ENCODE data around the gene EVC2. TPM values are rescaled to one million over a fixed set of nuclear protein-coding genes. Genes with fewer than 3 reads are reported as not detected.

EVC2 gene
- total and polyA plus RNA-seq, 7 experiments from 2014 or later, result 0.09 to 0.98 (median 0.33) TPM; not detected in 1

GRCh38 chr4:5755161-5755560 is 46.8 kb upstream of the EVC2 start:
- no peaks in the 10 kb centered on the region for H3K27me3 ChIP-seq (ENCODE audit: control insufficient read depth in 2 of 2, insufficient read depth in 2 of 2, low read length in 2 of 2)
- H3K27ac ChIP-seq (ENCODE audit: low read depth, low read length), result no peak overlapping the region
- H3K27ac Mint-ChIP-seq, result no peak overlapping the region
- peaks cover 0 to 4% (median 0%) of the 10 kb centered on the region in 5 donors for H3K27me3 Mint-ChIP-seq
- no peaks in the 10 kb centered on the region for H3K9me3 ChIP-seq (ENCODE audit: control insufficient read depth in 2 of 3, low read length in 3 of 3)
- H3K36me3 Mint-ChIP-seq, result no peaks in the 10 kb centered on the region
- no peak for ATAC-seq
- H3K36me3 ChIP-seq (ENCODE audit: control insufficient read depth in 2 of 3, insufficient read depth in 3 of 3, low read length in 3 of 3), result no peaks in the 10 kb centered on the region
- H3K4me3 ChIP-seq (ENCODE audit: low read length), result no peak overlapping the region
- H3K9me3 Mint-ChIP-seq, result peaks cover 0 to 7% (median under 1%) of the 10 kb centered on the region in 11 donors
- ChIA-PET CTCF (no interaction called here), POLR2A (no interaction called here)
- intact Hi-C loops (cut with micrococcal nuclease), result no loop called here
- no peak overlapping the region for H3K4me3 Mint-ChIP-seq
- peaks cover 0 to 6% (median 0%) of the 10 kb centered on the region in 7 donors for H3K4me1 Mint-ChIP-seq
- no peak for DNase-seq
- H3K4me1 ChIP-seq (ENCODE audit: control insufficient read depth in 2 of 2, insufficient read depth in 2 of 2, low read length in 2 of 2), result no peaks in the 10 kb centered on the region

DNA sequence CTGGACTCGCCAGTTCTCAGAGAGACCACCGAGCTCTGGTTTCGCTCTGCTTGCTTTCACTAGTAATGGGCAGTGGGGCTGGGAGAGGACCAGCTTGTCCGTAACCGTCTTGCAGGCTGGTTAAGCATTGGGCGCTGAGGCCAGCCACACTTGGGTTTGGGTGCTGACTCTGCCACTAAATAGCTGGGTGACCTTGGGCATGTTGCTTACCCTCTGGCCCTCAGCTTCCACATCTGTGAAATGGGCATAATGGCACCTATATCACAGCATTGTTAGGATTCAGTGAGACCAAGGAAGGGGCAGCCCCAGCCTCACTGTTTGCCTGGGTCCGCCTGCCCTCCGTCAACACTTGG is 46.1 kb upstream of the EVC2 start:
- H3K9me3 Mint-ChIP-seq, result peaks cover 0 to 3% (median 0%) of the 10 kb centered on the region in 11 donors
- intact Hi-C loops (cut with micrococcal nuclease), result no loop called here
- peaks cover 0 to 6% (median 0%) of the 10 kb centered on the region in 7 donors for H3K4me1 Mint-ChIP-seq
- H3K27ac Mint-ChIP-seq, result no peak overlapping the region
- Histone ChIP-seq H3K4me3 (ENCODE audit: low read length) (no peak overlapping the region), H3K4me1 (ENCODE audit: control insufficient read depth in 2 of 2, insufficient read depth in 2 of 2, low read length in 2 of 2) (no peaks in the 10 kb centered on the region), H3K27me3 (ENCODE audit: control insufficient read depth in 2 of 2, insufficient read depth in 2 of 2, low read length in 2 of 2) (no peaks in the 10 kb centered on the region), H3K36me3 (ENCODE audit: control insufficient read depth in 2 of 3, insufficient read depth in 3 of 3, low read length in 3 of 3) (no peaks in the 10 kb centered on the region), H3K9me3 (ENCODE audit: control insufficient read depth in 2 of 3, low read length in 3 of 3) (no peaks in the 10 kb centered on the region), H3K27ac (ENCODE audit: low read depth, low read length) (no peak overlapping the region)
- ChIA-PET CTCF (no interaction called here), POLR2A (no interaction called here)
- H3K4me3 Mint-ChIP-seq, result no peak overlapping the region
- H3K36me3 Mint-ChIP-seq, result no peaks in the 10 kb centered on the region
- no peak for DNase-seq
- ATAC-seq, result no peak
- H3K27me3 Mint-ChIP-seq, result peaks cover 0 to 4% (median 0%) of the 10 kb centered on the region in 5 donors

DNA sequence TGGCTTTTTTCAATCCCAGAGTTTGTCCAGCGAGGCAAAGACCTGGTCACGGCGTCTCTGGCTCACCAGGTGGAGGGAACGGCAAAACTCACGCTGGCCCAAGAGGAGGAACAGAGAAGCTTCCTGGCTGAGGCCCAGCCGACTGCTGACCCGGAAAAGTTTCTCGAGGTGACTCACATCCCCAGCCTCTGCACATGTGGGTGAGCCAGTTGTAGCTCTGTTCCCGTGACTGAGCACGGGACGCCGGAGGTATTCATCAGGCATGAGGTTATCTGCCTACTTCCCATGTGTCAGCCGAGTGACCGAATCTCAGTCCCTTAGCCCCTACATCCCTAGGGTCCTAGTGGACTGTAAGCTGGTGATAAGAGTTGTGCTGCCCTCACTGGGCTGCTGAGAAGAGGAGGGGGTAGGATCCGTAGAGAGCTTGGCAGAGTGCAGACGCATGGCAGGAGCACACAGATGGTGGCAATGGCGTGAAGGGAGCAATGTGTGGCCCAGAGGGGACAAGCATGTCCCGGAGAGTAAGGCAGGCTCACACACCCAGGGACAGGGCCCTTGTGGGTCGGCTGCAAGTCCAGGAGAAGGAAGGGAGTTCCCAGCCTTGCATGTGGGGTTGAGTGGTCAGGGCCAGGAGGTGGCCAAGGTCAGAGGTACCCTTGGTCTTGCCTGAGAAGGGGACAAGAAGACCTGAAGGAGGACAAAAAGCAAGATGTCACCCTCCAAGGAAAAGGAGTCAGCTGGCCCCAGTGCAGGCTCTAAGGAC is 45.6 kb upstream of the EVC2 start:
- ATAC-seq, result no peak
- H3K36me3 Mint-ChIP-seq, result no peaks in the 10 kb centered on the region
- intact Hi-C loops (cut with micrococcal nuclease), result no loop called here
- peaks cover 0 to 3% (median 0%) of the 10 kb centered on the region in 11 donors for H3K9me3 Mint-ChIP-seq
- Histone ChIP-seq H3K27me3 (ENCODE audit: control insufficient read depth in 2 of 2, insufficient read depth in 2 of 2, low read length in 2 of 2) (no peaks in the 10 kb centered on the region), H3K36me3 (ENCODE audit: control insufficient read depth in 2 of 3, insufficient read depth in 3 of 3, low read length in 3 of 3) (no peaks in the 10 kb centered on the region), H3K4me3 (ENCODE audit: low read length) (no peak overlapping the region), H3K9me3 (ENCODE audit: control insufficient read depth in 2 of 3, low read length in 3 of 3) (no peaks in the 10 kb centered on the region), H3K4me1 (ENCODE audit: control insufficient read depth in 2 of 2, insufficient read depth in 2 of 2, low read length in 2 of 2) (no peaks in the 10 kb centered on the region), H3K27ac (ENCODE audit: low read depth, low read length) (no peak overlapping the region)
- no peak for DNase-seq
- CTCF ChIA-PET, result no interaction called here
- H3K4me3 Mint-ChIP-seq, result no peak overlapping the region
- H3K4me1 Mint-ChIP-seq, result peaks cover 0 to 6% (median 0%) of the 10 kb centered on the region in 7 donors
- POLR2A ChIA-PET, result no interaction called here
- H3K27ac Mint-ChIP-seq, result no peak overlapping the region
- peaks cover 0 to 4% (median 0%) of the 10 kb centered on the region in 5 donors for H3K27me3 Mint-ChIP-seq

GRCh38 chr4:5753366-5753765 is 45.0 kb upstream of the EVC2 start:
- H3K4me3 ChIP-seq (ENCODE audit: low read length), result no peak overlapping the region
- H3K27me3 ChIP-seq (ENCODE audit: control insufficient read depth in 2 of 2, insufficient read depth in 2 of 2, low read length in 2 of 2), result no peaks in the 10 kb centered on the region
- H3K9me3 Mint-ChIP-seq, result peaks cover 0 to 3% (median 0%) of the 10 kb centered on the region in 11 donors
- H3K4me1 ChIP-seq (ENCODE audit: control insufficient read depth in 2 of 2, insufficient read depth in 2 of 2, low read length in 2 of 2), result no peaks in the 10 kb centered on the region
- no peak overlapping the region for H3K4me3 Mint-ChIP-seq
- no peak for ATAC-seq
- peaks cover 0 to 4% (median 0%) of the 10 kb centered on the region in 5 donors for H3K27me3 Mint-ChIP-seq
- ChIA-PET POLR2A (no interaction called here), CTCF (no interaction called here)
- peaks cover 0 to 3% (median 0%) of the 10 kb centered on the region in 7 donors for H3K4me1 Mint-ChIP-seq
- H3K36me3 ChIP-seq (ENCODE audit: control insufficient read depth in 2 of 3, insufficient read depth in 3 of 3, low read length in 3 of 3), result no peaks in the 10 kb centered on the region
- DNase-seq, result no peak
- H3K27ac Mint-ChIP-seq, result no peak overlapping the region
- H3K27ac ChIP-seq (ENCODE audit: low read depth, low read length), result no peak overlapping the region
- no peaks in the 10 kb centered on the region for H3K36me3 Mint-ChIP-seq
- H3K9me3 ChIP-seq (ENCODE audit: control insufficient read depth in 2 of 3, low read length in 3 of 3), result no peaks in the 10 kb centered on the region
- intact Hi-C loops (cut with micrococcal nuclease), result no loop called here

GRCh38 chr4:5752376-5753184 is 44.2 kb upstream of the EVC2 start:
- no peak for DNase-seq
- Mint-ChIP-seq H3K27ac (no peak overlapping the region), H3K4me1 (no peaks in the 10 kb centered on the region), H3K4me3 (no peak overlapping the region), H3K36me3 (no peaks in the 10 kb centered on the region), H3K27me3 (peaks cover 0 to 4% (median 0%) of the 10 kb centered on the region in 5 donors), H3K9me3 (peaks cover 0 to 3% (median 0%) of the 10 kb centered on the region in 11 donors)
- ChIA-PET POLR2A (no interaction called here), CTCF (no interaction called here)
- Histone ChIP-seq H3K27ac (ENCODE audit: low read depth, low read length) (no peak overlapping the region), H3K4me1 (ENCODE audit: control insufficient read depth in 2 of 2, insufficient read depth in 2 of 2, low read length in 2 of 2) (no peaks in the 10 kb centered on the region), H3K9me3 (ENCODE audit: control insufficient read depth in 2 of 3, low read length in 3 of 3) (no peaks in the 10 kb centered on the region), H3K27me3 (ENCODE audit: control insufficient read depth in 2 of 2, insufficient read depth in 2 of 2, low read length in 2 of 2) (no peaks in the 10 kb centered on the region), H3K4me3 (ENCODE audit: low read length) (no peak overlapping the region), H3K36me3 (ENCODE audit: control insufficient read depth in 2 of 3, insufficient read depth in 3 of 3, low read length in 3 of 3) (no peaks in the 10 kb centered on the region)
- ATAC-seq, result no peak
- intact Hi-C loops (cut with micrococcal nuclease), result no loop called here

DNA sequence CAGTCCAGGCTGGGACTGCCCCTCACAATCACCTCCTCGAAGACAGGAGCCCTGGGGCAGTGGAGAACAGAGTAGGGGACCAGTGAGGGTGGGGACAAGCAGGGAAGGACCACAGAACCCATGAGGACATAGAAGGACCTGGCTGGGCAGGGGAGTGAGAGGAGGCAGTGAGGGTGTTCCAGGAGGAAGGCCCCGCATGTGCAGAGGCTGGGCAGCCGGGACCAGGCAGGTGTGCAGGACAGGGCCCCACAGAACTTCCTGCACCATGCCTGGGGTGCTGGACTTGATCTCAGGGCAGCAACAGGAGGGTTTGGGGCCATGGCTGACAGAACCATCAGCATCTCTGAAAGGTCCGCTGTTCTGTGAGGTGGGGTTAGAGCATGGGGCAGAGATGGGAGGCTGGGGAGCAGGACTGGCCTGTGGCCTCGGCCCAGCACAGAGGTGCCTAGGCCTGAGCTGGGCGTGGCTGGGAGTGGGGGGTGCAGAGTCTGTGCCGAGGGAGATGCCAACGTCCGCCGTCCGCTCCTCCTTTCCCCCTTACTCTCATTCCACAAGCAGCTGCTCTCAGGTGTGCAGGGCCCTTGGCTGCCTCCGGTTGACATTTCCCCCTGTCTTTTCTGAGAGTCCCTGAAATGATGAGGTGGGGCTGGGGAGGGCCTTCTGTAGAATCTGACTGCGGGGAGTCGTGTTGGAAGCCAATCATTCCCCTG is 43.5 kb upstream of the EVC2 start:
- CTCF ChIA-PET, result no interaction called here
- no peak for DNase-seq
- Histone ChIP-seq H3K9me3 (ENCODE audit: control insufficient read depth in 2 of 3, low read length in 3 of 3) (no peaks in the 10 kb centered on the region), H3K4me1 (ENCODE audit: control insufficient read depth in 2 of 2, insufficient read depth in 2 of 2, low read length in 2 of 2) (no peaks in the 10 kb centered on the region), H3K36me3 (ENCODE audit: control insufficient read depth in 2 of 3, insufficient read depth in 3 of 3, low read length in 3 of 3) (no peaks in the 10 kb centered on the region), H3K27ac (ENCODE audit: low read depth, low read length) (no peak overlapping the region), H3K4me3 (ENCODE audit: low read length) (no peak overlapping the region), H3K27me3 (ENCODE audit: control insufficient read depth in 2 of 2, insufficient read depth in 2 of 2, low read length in 2 of 2) (no peaks in the 10 kb centered on the region)
- Mint-ChIP-seq H3K9me3 (peaks cover 0 to 3% (median 0%) of the 10 kb centered on the region in 11 donors), H3K36me3 (no peaks in the 10 kb centered on the region), H3K4me1 (no peaks in the 10 kb centered on the region), H3K4me3 (no peak overlapping the region), H3K27me3 (peaks cover 0 to 5% (median 0%) of the 10 kb centered on the region in 5 donors), H3K27ac (no peak overlapping the region)
- POLR2A ChIA-PET, result no interaction called here
- intact Hi-C loops (cut with micrococcal nuclease), result no loop called here
- no peak for ATAC-seq
